Glutamatergic neuron (in vitro differentiated cells): ENCODE data around the gene CHEK2. TPM values are rescaled to one million over a fixed set of nuclear protein-coding genes. Genes with fewer than 3 reads are reported as not detected.
"Not testable (repeated sequence)": the region's sequence is repeated elsewhere in the genome, so short reads cannot be mapped to it uniquely, and the experiment has no call there.

Experiments used
- DNase-seq: peaks from one replicate; pipeline ENCODE4 v3.0.0; 2022
- H3K27ac Mint-ChIP-seq: one replicate; pipeline ENCODE4 v1.8.0; 2020; ENCODE audit warnings: mild to moderate bottlenecking, mixed read lengths, inconsistent platforms; ENCODE audit not compliant: unreplicated experiment
- H3K27me3 Mint-ChIP-seq: one replicate; pipeline ENCODE4 v1.8.0; 2020; ENCODE audit warnings: mild to moderate bottlenecking, moderate library complexity, mixed read lengths, inconsistent platforms; ENCODE audit not compliant: unreplicated experiment
- H3K36me3 Mint-ChIP-seq: one replicate; pipeline ENCODE4 v1.8.0; 2020; ENCODE audit warnings: mild to moderate bottlenecking, mixed read lengths, inconsistent platforms; ENCODE audit not compliant: unreplicated experiment
- H3K4me1 Mint-ChIP-seq: one replicate; pipeline ENCODE4 v1.8.0; 2020; ENCODE audit warnings: mild to moderate bottlenecking, low read depth, mixed read lengths, inconsistent platforms; ENCODE audit not compliant: unreplicated experiment
- H3K4me3 Mint-ChIP-seq: one replicate; pipeline ENCODE4 v1.8.0; 2020; ENCODE audit warnings: mild to moderate bottlenecking, mixed read lengths, inconsistent platforms; ENCODE audit not compliant: unreplicated experiment
- H3K9me3 Mint-ChIP-seq: one replicate; pipeline ENCODE4 v1.8.0; 2020; ENCODE audit warnings: mild to moderate bottlenecking, moderate library complexity, mixed read lengths, inconsistent platforms; ENCODE audit not compliant: unreplicated experiment
- CTCF ChIP-seq: fragments of 200-600 bp; sonication (generic); IDR thresholded peaks from one replicate; pipeline ENCODE4 v1.5.0; 2021; ENCODE audit not compliant: partially characterized antibody, unreplicated experiment
- total RNA-seq: library from RNA; stranded (reverse); fragmentation: NEBNext Ultra II Directional; extraction: Animal tissue kit (Norgen Biotek cat#: 25700); gene quantifications from one replicate; pipeline ENCODE4 v1.2.1, GENCODE V29; 2021; ENCODE audit not compliant: unreplicated experiment

CHEK2 gene
- total RNA-seq, 1 donor from 2014 or later: 7.4 TPM

- peaks cover 5% of the 10 kb centered on the region for H3K36me3 Mint-ChIP-seq
- H3K27ac Mint-ChIP-seq: no peak overlapping the region
- no peak for TF ChIP-seq CTCF
- H3K4me3 Mint-ChIP-seq: no peak overlapping the region
- no peaks in the 10 kb centered on the region for H3K9me3 Mint-ChIP-seq
- DNase-seq: no peak
- no peaks in the 10 kb centered on the region for H3K27me3 Mint-ChIP-seq
- no peaks in the 10 kb centered on the region for H3K4me1 Mint-ChIP-seq
Measured at GRCh38 chr22:28670161-28670560, 71.5 kb downstream of the CHEK2 start.

GRCh38 chr22:28669387-28669786, 72.2 kb downstream of the CHEK2 start:
- Mint-ChIP-seq H3K4me1 (no peaks in the 10 kb centered on the region), H3K27me3 (no peaks in the 10 kb centered on the region), H3K9me3 (no peaks in the 10 kb centered on the region), H3K27ac (no peak overlapping the region), H3K36me3 (peaks cover 5% of the 10 kb centered on the region), H3K4me3 (no peak overlapping the region)
- DNase-seq: no peak
- TF ChIP-seq CTCF: no peak

GRCh38 chr22:28663569-28663942, 78.1 kb downstream of the CHEK2 start:
- not testable (repeated sequence) for DNase-seq, H3K9me3 Mint-ChIP-seq, H3K27ac Mint-ChIP-seq, H3K36me3 Mint-ChIP-seq, H3K4me1 Mint-ChIP-seq, H3K4me3 Mint-ChIP-seq, H3K27me3 Mint-ChIP-seq

GRCh38 chr22:28658448-28658847, 83.2 kb downstream of the CHEK2 start:
- Mint-ChIP-seq H3K9me3 (no peaks in the 10 kb centered on the region), H3K36me3 (peaks cover 2% of the 10 kb centered on the region), H3K27ac (no peak overlapping the region), H3K27me3 (no peaks in the 10 kb centered on the region), H3K4me3 (no peak overlapping the region), H3K4me1 (peaks cover 10% of the 10 kb centered on the region)
- no peak for TF ChIP-seq CTCF
- no peak for DNase-seq

- TF ChIP-seq CTCF: no peak
- Mint-ChIP-seq H3K4me3 (no peak overlapping the region), H3K36me3 (peaks cover 3% of the 10 kb centered on the region), H3K4me1 (peaks cover 10% of the 10 kb centered on the region), H3K27ac (peak overlapping the region; percentile 34), H3K27me3 (no peaks in the 10 kb centered on the region), H3K9me3 (no peaks in the 10 kb centered on the region)
- DNase-seq: no peak
Measured at GRCh38 chr22:28656181-28656580, 85.4 kb downstream of the CHEK2 start.

- Mint-ChIP-seq H3K4me1 (peaks cover 2% of the 10 kb centered on the region), H3K9me3 (no peaks in the 10 kb centered on the region), H3K27me3 (peaks cover 2% of the 10 kb centered on the region), H3K27ac (no peak overlapping the region), H3K36me3 (peaks cover 12% of the 10 kb centered on the region), H3K4me3 (no peak overlapping the region)
- no peak for DNase-seq
- no peak for TF ChIP-seq CTCF
Measured at GRCh38 chr22:28650463-28650862, 91.2 kb downstream of the CHEK2 start.
